Stimulated activated CD4-positive, alpha-beta T cell treated with anti-CD3 and anti-CD28 coated beads, Interleukin-4, amount 100 ng/mL, for 24 hours (primary cell): ENCODE measurements around the gene CNNM1.
A peak's percentile ranks its signal among the peaks of the same experiment; 100 is the strongest.

ENCODE experiments used
- DNase-seq: peaks from one replicate; pipeline ENCODE4 v3.0.0-alpha.2; 2020

CNNM1 gene

DNA sequence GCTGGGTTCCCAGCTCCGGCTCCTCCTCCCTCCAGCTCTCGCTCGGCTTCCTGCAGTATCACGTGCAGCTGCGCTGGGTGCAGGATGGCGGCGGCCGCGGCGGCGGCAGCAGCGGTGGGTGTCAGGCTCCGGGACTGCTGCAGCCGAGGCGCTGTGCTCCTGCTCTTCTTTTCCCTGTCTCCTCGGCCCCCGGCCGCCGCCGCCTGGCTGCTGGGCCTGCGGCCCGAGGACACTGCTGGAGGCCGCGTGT lies at the start of gene CNNM1:
Gene CNNM1, plus strand, starts transcription at position 53 of the 250 bp plus-strand sequence. Its CDS starts 32 bp downstream, at position 85.
- DNase-seq, result peak; percentile 19

DNA sequence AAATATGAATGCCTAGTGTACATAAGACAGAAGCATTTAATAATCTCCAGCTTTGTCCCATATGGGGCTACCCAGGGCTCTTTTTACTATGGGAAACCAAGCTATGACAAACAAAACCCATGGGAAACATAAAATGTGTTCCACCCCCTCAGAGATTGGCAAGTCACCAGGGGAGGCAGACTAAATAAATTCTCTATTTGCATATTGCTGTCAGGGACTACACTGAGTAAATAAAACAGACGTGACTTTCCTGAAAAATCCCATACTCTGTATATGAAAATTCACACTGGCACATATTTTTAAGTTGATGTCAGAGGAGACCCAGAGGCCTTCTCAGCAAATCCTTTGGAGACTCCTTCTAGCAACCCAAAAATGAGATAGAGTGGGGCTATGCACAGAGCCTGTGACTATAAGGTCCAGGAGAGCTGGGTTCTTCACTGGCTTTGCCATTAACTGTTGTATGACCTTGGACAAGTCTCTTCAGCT lies 49.5 kb upstream of the CNNM1 start:
- no peak for DNase-seq

GRCh38 chr10:99280472-99280871 lies 48.7 kb upstream of the CNNM1 start:
- DNase-seq, result no peak

DNA sequence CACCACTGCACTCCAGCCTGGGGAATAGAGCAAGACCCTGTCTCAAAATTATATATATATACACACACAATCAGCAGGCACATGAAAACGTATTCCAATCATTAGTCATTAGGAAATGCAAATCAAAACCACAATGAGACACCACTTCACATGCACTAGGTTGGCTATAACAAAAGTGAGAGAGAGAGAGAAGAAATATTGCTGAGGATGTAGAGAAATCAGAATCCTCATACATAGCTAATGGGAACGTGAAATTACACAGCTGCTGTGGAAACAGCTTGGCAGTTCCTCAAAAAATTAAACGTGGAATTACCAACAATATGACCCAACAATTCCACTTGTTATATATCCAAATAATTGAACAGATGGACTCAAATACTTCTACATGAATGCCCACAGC lies 43.3 kb upstream of the CNNM1 start:
- DNase-seq, result no peak

GRCh38 chr10:99290306-99290705 lies 38.9 kb upstream of the CNNM1 start:
- DNase-seq, result no peak

GRCh38 chr10:99292159-99292558 lies 37.0 kb upstream of the CNNM1 start:
- no peak for DNase-seq

DNA sequence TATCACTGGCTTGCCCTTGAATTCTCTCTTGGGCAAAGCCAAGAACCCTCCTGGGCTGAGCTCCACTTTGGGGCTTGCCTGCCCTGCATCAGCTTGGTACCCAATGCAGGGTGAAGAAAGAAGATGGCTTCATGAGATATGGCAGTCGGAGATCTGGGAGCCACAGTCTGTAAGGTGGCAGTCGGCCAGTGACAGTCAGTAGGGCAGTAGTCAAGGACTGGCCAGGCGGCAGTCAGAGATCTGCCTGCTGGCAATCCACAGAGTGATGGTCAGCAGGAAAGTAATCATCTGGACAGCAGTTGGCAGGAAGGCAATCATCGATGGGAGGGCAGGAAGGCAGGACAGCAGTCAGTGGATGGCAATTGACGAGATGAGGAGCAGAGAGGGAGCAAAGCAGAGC lies 32.6 kb upstream of the CNNM1 start:
- DNase-seq, result no peak

GRCh38 chr10:99297033-99297432 lies 32.1 kb upstream of the CNNM1 start:
- no peak for DNase-seq

DNA sequence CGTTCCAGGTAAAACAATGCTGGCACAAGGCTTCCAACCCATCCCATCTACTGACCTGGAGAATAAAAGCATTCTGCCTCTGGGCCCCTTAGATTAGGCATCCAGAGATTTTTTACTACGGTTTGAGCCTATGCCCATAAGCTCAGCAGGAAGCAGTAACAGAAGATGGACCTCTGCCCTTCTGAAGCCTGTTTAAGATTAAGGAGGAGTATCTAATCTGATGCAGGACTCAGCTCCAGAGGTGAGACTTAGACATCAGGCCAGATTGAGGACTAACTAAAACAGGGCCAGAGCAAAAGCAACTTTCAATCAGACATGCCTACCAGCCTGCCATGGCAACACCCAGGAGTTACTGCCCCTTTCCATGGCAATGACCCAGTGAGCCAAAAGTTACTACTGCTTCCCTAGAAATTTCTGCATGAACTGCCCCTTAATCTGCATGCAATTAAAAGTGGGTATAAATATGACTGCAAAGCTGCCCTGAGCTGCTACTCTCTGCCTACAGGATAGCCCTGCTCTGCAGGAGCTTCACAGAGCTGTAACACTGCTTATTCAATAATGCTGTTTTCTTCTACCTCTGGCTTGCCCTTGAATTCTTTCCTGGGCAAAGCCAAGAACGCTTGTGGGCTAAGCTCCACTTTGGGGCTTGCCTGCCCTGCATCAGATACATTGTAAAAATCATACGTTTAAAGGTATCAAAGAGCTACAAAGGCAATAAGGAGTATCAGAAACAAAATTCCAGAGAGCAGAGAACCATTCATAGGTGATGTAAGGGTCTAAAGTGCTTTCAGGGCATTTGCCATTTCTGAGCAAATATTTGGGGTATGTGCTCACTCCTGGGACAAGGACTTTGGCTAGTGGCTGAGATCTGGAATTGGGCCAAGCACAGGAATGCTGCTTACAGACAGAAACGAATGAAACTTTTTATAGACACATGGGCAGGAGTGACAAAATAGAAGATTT lies 25.0 kb upstream of the CNNM1 start:
- DNase-seq, result no peak

DNA sequence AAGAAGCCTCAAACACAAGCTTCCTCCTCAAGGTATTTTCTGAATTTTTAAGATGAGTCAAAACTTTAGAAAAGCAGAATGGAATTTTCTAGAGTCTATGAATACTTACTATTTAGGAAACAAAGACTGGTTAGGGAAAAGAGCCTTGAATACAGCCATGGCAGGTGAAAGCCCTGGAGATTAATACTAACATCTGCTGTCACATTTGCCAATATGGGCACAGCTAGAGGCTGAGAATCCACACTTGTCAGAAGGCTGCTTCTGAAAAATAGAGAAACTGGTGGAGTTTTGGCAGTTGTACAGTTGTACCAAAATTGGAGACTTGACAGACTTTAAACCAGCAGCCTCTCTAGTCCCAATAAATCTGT lies 24.3 kb upstream of the CNNM1 start:
- DNase-seq, result no peak

- DNase-seq, result no peak
Measured at GRCh38 chr10:99312501-99312900, 16.7 kb upstream of the CNNM1 start.

DNA sequence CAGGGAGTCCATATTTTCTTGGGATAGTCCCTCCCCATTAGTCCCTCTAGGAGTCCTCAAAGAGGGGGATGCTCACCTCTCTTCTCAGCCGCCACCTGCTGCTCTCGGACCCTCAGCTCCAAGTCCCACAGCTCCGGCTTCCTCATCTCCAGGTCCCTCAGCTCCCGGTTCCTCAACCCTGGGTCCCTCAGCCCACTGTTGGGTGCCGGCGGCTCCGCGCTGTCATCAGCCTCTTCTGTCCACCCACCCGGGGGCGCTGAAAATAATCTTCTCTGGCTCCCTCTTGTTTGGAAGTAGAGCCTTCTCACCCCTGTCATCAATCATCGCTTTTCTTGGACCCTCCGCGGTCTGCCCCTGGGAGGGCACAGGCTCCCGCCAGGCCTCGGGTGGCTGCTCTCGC lies 13.3 kb upstream of the CNNM1 start:
- DNase-seq, result no peak

GRCh38 chr10:99316374-99316773 lies 12.8 kb upstream of the CNNM1 start:
- DNase-seq, result no peak

- DNase-seq, result no peak
Measured at GRCh38 chr10:99318048-99318447, 11.1 kb upstream of the CNNM1 start.

- no peak for DNase-seq
Measured at GRCh38 chr10:99318475-99318874, 10.7 kb upstream of the CNNM1 start.

DNA sequence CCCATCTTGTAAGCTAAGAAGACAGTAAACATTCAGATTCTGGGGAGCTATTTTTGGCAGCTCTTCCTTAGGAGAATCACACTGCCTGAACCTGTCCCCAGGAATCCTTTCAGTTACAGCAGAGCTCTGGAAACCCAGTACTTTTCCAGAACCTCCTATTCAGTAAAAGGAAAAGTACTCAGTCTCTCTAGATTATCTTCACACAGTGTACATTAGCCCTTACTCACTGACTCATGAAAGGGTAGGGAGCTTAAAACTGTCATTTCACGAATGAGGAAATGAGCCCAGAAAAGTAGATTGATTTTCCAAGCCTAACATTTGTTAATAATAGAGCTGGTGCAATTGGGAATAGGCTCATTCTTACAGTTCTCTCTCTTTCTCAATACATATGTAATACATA lies 3.9 kb upstream of the CNNM1 start:
- no peak for DNase-seq

DNA sequence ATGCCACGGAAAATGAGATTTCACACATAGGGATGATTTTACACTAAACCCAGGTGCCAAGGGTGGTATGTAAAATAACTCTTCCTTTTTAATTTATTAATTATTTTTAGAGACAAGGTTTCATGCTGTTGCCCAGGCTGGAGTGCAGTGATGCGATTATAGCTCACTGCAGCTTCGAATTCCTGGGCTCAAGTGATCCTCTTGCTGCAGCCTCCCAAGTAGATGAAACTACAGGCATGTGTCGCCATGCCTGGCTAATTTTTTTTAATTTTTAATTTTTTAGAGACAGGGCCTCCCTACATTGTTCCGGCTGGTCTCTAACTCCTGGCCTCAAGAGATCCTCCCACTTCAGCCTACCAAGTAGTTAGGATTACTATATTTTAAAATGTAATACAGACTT lies 2.3 kb upstream of the CNNM1 start:
- no peak for DNase-seq

DNA sequence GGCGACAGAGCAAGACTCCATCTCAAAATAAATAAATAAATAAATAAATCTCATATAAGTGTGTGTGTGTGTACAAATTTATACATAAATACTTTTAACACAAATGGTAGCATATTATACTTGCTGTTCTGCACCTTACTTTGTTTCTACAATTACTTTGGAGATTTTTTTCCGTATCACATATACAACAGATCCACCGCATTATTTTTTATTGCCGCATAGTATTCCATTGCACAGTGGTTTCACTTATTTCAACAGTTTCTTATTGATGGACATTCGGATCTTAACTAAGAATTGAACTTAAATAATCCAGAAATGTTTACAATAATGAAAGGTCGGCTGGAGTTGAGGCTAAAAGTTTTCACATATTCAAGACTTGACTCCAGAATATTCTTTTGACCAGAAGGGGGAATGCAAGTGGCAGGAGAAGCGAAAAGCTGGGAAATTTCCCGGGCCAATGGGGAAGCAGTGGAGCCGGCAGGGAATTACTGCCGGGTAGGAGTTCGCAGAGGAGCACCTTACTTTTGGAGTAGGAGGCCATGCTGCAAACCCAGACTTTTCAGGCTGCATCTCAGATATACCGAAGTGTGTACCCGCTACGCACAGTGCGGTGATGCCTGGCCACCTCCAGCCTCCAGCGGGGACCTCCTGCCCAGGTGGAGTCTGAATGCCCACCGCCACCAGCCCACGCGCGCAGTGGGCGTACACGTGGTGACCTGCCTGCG lies 415 bp upstream of the CNNM1 start:
- DNase-seq, result no peak

GRCh38 chr10:99329554-99330346 lies 594 bp downstream of the CNNM1 start:
- DNase-seq, result no peak

GRCh38 chr10:99330347-99330924 lies 1.3 kb downstream of the CNNM1 start:
- DNase-seq, result no peak

DNA sequence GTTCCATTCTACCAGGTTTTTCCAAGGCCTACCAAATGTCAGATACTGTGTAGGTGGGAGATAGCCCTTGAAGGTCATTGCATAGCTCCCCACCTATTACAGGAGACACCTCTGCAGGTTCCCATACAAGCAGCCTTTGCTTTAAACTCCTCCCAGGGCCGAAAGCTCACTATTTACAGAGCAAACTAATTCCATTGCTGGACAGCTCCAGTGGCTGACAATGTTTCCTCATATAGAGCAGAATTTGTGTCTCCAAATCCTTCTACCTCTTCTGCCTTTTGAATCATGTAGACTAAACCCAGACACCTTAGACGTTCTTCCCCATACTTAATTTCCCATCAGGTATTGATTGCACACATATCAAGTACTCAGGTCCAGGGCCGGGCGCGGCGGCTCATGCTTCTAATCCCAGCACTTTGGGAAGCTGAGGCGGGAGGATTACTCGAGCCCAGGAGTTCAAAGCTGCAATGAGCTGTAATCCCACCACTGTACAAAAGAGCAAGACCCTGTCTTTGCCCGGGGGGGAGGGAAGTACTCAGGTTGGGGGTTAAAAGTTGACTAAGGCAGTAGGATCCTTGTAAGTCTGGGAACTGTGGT lies 2.1 kb downstream of the CNNM1 start:
- no peak for DNase-seq

DNA sequence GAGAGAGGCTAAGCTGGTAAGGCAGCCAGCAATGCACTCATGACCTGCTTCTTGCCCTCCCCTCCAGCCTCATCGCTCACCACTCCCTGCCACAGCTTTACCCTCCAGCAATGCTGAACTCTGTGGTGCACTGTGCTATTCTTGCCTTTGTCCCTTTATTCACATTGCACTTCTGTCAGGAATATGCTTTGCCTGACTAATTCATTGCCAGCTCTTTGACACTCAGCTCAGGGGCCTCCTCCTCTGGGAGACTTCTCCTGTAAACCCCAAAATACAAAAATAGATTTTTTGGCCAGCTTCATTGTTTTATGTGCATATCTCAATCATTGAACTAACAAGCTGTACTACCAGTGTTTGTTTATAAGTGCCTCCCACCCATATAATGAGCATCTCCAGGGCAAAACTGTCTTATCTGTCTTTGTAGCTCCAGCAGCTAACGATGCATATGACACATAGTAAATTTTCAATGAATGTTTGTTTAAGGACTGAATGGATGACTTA lies 8.2 kb downstream of the CNNM1 start:
- DNase-seq, result no peak

DNA sequence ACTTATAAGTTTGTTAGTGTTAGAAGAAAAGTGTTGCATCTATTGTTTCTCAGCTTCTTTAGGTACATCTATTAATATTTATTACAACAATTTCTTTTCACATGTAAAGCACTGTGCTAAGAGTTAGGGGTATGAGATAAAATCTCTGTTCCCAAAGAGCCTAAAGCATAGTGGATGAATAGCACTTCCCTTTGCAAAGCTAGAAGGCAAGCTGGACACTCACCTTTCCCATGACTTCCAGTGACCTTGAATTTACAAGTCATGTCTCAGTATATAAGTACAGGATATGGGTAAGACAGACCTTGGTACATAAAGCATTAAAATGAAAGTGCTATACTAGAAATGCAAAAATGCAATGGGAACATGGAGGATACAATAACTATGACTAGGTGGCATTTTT lies 8.7 kb downstream of the CNNM1 start:
- DNase-seq, result no peak
